Activated CD4-positive, alpha-beta T cell treated with anti-CD3 and anti-CD28 coated beads, Interleukin-2, amount 10 ng/mL, durations not matched to agents 7 days and 5 days (primary cell): Measurements from ENCODE around the gene ATP11B. TPM values are rescaled to one million over a fixed set of nuclear protein-coding genes. Genes with fewer than 3 reads are reported as not detected.

Experiments
- CTCF ChIA-PET: fragments of 350-600 bp; sonication (Branson Sonifier 250); formaldehyde crosslinking; loops from one replicate; lab custom pipeline; 2021; ENCODE audit warnings: antibody characterized with exemption; lab: Charles Lee
- POLR2A ChIA-PET: fragments of 350-600 bp; sonication (Branson Sonifier 250); formaldehyde crosslinking; loops from one replicate; lab custom pipeline; 2021; ENCODE audit warnings: antibody characterized with exemption; lab: Charles Lee
- DNase-seq: peaks from one replicate; pipeline ENCODE4 v3.0.0-alpha.2; 2020
- H3K27ac Mint-ChIP-seq: one replicate; pipeline ENCODE4 v1.8.0; 2021; ENCODE audit warnings: mild to moderate bottlenecking, moderate library complexity, mixed read lengths
- H3K27me3 Mint-ChIP-seq: one replicate; pipeline ENCODE4 v1.8.0; 2021; ENCODE audit warnings: mixed read lengths
- H3K36me3 Mint-ChIP-seq: one replicate; pipeline ENCODE4 v1.8.0; 2021; ENCODE audit warnings: low read depth, mixed read lengths
- H3K4me1 Mint-ChIP-seq: one replicate; pipeline ENCODE4 v1.8.0; 2021; ENCODE audit warnings: mixed read lengths
- H3K4me3 Mint-ChIP-seq: one replicate; pipeline ENCODE4 v1.8.0; 2021; ENCODE audit warnings: mild to moderate bottlenecking, moderate library complexity, mixed read lengths
- H3K9me3 Mint-ChIP-seq: one replicate; pipeline ENCODE4 v1.8.0; 2021; ENCODE audit warnings: mixed read lengths
- total RNA-seq, 2 experiments: library from RNA; stranded (reverse); gene quantifications; one replicate each; pipeline ENCODE4 v1.2.3, GENCODE V29; 2021

Gene ATP11B
- total RNA-seq, 2 experiments from 2014 or later, result 104 to 105 TPM

DNA sequence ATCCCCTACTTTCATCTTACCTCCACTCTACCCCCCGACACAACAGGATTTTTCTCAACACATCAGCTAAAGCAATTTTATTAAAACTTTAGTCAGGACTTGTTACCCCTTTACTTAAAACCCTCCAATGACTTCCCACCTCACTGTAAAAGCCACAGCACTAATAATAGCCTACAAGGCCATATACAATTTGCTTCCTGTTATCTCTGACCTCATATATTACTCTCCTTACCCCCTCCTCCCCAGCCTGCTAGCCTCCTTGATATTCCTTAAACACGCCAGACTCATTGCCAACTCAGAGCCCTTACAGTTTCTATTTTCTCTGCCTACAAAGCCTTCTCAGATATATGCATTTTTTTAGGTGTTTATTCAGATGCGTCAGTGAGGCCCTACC, 132.6 kb downstream of the ATP11B start:
- no peak overlapping the region for H3K27ac Mint-ChIP-seq
- ChIA-PET CTCF (interaction anchor here (0.5 to 0.9 kb wide), 4 partner anchors 10 to 139 kb away, joined by 3 read pairs; no protein-coding TSS in a partner anchor), POLR2A (no interaction called here)
- no peaks in the 10 kb centered on the region for H3K27me3 Mint-ChIP-seq
- peaks cover 46% of the 10 kb centered on the region for H3K36me3 Mint-ChIP-seq
- no peak overlapping the region for H3K4me3 Mint-ChIP-seq
- H3K9me3 Mint-ChIP-seq, result peaks cover 5% of the 10 kb centered on the region
- H3K4me1 Mint-ChIP-seq, result peaks cover 6% of the 10 kb centered on the region
- DNase-seq, result no peak

DNA sequence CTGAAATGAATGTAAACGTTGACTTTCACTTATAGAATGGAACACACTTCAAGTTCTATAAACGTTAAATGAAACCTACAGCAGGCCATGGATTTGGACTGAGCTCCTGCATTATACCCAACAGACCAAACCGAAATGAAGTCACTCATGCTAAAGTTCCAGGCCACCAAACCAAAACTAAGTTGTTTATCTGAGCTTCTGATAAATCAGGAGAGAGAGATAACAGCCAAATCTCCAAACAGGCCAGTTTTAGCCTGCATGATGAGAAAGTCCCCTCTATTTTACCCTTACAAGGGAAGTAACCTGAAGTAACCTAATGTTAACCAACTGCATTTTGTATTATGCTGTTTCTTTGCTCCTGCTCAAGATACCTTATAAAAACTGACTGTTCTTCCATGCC, 142.5 kb downstream of the ATP11B start:
- peaks cover 13% of the 10 kb centered on the region for H3K4me1 Mint-ChIP-seq
- H3K4me3 Mint-ChIP-seq, result no peak overlapping the region
- ChIA-PET CTCF (interaction anchor here (0.6 to 1.4 kb wide), 4 partner anchors 9 to 18 kb away, joined by 3 read pairs; no protein-coding TSS in a partner anchor), POLR2A (interaction anchor here (0.6 kb wide), 1 partner anchor 80 kb away, joined by 4 read pairs; no protein-coding TSS in a partner anchor)
- H3K27me3 Mint-ChIP-seq, result no peaks in the 10 kb centered on the region
- no peak overlapping the region for H3K27ac Mint-ChIP-seq
- peaks cover 13% of the 10 kb centered on the region for H3K9me3 Mint-ChIP-seq
- DNase-seq, result no peak
- H3K36me3 Mint-ChIP-seq, result peaks cover 17% of the 10 kb centered on the region

DNA sequence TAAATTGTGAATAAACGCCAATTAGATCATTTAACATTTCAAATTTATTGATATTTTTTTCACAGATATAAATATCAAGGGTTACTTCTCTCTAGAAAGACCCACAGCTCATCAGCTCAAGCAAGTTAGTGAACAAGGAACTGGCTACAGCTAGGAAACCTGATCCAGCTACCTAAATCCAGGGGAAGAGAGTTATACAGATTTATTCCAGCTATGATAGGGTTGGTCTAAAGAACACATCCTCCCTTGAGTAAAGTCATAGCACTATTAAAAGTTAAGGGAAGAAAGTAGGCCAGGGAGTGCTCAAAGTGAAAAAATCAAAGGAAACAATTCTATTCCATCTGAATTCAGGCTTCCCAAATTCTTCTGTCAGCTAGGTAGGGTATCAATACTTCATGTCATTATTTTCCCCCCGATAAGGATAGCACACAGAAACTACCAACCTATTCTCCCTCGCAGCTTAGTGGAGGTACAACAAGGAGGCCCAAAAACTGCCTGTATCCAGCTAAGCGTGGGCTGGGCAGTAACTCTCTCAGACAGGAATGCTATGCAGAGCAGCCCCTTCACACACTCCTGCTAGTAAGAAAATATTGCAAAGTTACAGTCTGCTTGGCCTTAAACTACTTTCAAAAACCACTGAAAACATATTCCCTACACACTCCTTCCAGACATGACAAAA, 143.1 kb downstream of the ATP11B start:
- Mint-ChIP-seq H3K4me3 (no peak overlapping the region), H3K36me3 (peaks cover 16% of the 10 kb centered on the region), H3K4me1 (peaks cover 13% of the 10 kb centered on the region), H3K9me3 (peaks cover 13% of the 10 kb centered on the region), H3K27me3 (no peaks in the 10 kb centered on the region), H3K27ac (no peak overlapping the region)
- ChIA-PET CTCF (interaction anchor here (0.6 to 1.4 kb wide), 3 partner anchors 10 to 18 kb away, joined by 3 read pairs; no protein-coding TSS in a partner anchor), POLR2A (interaction anchor here (0.6 kb wide), 1 partner anchor 79 kb away, joined by 4 read pairs; no protein-coding TSS in a partner anchor)
- DNase-seq, result no peak

DNA sequence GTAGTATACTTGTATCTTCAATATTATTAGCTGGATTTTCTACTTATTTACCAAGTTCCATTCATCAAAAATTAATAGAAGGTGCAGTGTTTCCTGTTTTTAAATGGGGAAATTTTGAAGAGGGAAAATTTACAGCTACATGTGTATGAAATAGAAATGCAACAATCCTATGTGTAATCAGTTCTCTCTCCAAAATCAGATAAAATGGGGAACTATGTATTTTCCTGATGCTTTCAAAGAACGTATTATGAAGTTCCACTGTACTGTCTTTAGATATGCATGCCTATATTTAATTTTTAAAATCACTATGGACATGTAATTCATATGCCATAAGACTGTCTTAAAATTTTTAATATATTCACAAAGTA, 143.6 kb downstream of the ATP11B start:
- DNase-seq, result no peak
- H3K36me3 Mint-ChIP-seq, result peaks cover 14% of the 10 kb centered on the region
- peaks cover 13% of the 10 kb centered on the region for H3K4me1 Mint-ChIP-seq
- no peak overlapping the region for H3K4me3 Mint-ChIP-seq
- CTCF ChIA-PET, result no interaction called here
- H3K27ac Mint-ChIP-seq, result no peak overlapping the region
- POLR2A ChIA-PET, result no interaction called here
- peaks cover 11% of the 10 kb centered on the region for H3K9me3 Mint-ChIP-seq
- no peaks in the 10 kb centered on the region for H3K27me3 Mint-ChIP-seq

DNA sequence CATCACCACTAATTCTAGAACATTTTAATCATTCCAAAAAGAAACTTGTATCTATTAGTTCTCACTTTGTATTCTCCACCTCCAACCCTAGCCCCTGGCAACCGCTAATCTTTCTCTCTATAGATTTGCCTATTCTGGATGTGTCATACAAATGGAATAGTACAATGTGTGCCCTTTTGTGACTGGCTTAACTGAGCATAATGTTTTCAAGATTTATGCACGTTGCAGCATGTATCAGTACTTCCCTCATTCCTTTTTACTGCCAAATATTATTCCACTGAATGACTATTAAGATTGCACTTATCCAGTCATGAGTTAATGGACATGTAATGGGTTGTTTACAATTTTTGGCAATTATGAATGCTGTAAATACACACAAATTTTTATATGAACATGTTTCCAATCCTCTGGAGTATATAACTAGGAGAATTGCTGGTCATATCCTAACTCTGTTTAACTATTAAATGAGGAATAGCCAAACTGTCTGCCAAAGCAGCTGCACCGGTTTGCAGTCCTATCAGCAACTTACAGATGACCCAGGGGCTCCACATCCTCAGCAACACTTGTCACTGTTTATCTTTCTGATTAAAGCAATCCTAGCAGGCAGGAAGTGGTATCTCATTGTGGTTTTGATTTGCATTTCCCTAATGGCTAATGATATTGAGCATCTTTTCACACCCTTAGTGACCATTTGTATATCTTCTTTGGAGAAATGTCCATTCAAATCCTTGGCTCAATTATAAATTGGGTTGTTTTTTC, 144.2 kb downstream of the ATP11B start:
- peaks cover 8% of the 10 kb centered on the region for H3K9me3 Mint-ChIP-seq
- H3K27me3 Mint-ChIP-seq, result no peaks in the 10 kb centered on the region
- no peak overlapping the region for H3K4me3 Mint-ChIP-seq
- H3K4me1 Mint-ChIP-seq, result peaks cover 13% of the 10 kb centered on the region
- H3K36me3 Mint-ChIP-seq, result peaks cover 10% of the 10 kb centered on the region
- ChIA-PET POLR2A (no interaction called here), CTCF (no interaction called here)
- DNase-seq, result no peak
- H3K27ac Mint-ChIP-seq, result no peak overlapping the region

DNA sequence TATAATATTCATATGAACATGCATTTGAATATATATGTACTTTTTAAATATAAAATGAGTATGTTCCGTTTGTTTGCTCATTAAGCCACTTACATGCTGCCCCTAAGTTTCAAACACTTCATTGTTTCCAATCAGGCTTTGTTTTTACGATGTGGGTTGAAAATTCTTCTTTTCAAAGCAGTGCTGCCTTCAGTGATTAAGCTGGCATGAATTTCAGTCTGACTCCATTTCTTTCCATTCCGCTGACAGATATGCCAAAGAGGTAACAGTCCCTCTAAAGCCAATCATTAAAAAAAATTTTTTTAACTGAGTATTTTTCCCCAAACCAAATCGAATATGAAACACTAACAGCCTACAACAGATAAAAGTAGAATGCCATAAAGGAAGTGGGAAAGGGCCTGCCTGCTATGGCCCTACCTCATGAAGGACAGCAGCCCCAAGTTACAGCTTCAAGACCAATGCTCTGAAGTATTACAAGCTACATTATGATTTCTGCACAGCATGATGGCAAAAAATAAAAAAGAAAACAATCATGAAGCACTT, 147.0 kb downstream of the ATP11B start:
- ChIA-PET POLR2A (no interaction called here), CTCF (interaction anchor here (0.6 kb wide), 1 partner anchor 162 kb away, joined by 3 read pairs; no protein-coding TSS in a partner anchor)
- H3K4me3 Mint-ChIP-seq, result no peak overlapping the region
- peaks cover 15% of the 10 kb centered on the region for H3K36me3 Mint-ChIP-seq
- no peak overlapping the region for H3K27ac Mint-ChIP-seq
- no peaks in the 10 kb centered on the region for H3K27me3 Mint-ChIP-seq
- no peak for DNase-seq
- no peaks in the 10 kb centered on the region for H3K9me3 Mint-ChIP-seq
- H3K4me1 Mint-ChIP-seq, result peaks cover 13% of the 10 kb centered on the region

DNA sequence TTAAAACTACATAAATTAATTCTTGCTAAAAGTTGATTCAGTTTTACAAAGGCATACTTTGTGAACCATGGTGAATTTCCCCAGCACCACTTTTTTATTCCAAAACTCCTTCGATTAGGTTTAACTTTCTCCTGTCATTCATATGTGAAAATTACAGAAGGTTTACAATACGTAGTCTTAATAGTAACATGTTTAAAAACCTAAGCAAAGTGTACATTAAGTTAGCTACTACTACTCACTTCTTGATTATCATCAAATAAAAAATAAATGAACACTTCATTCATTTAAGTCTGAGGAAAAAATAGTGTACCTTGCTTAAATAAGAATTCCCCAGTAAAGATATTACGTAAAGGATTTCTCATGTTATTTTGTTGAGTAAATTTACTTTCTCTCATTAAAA, 148.4 kb downstream of the ATP11B start:
- H3K27ac Mint-ChIP-seq, result no peak overlapping the region
- H3K4me1 Mint-ChIP-seq, result peaks cover 13% of the 10 kb centered on the region
- CTCF ChIA-PET, result no interaction called here
- H3K36me3 Mint-ChIP-seq, result peaks cover 26% of the 10 kb centered on the region
- no peaks in the 10 kb centered on the region for H3K27me3 Mint-ChIP-seq
- POLR2A ChIA-PET, result no interaction called here
- H3K4me3 Mint-ChIP-seq, result no peak overlapping the region
- no peaks in the 10 kb centered on the region for H3K9me3 Mint-ChIP-seq
- no peak for DNase-seq

DNA sequence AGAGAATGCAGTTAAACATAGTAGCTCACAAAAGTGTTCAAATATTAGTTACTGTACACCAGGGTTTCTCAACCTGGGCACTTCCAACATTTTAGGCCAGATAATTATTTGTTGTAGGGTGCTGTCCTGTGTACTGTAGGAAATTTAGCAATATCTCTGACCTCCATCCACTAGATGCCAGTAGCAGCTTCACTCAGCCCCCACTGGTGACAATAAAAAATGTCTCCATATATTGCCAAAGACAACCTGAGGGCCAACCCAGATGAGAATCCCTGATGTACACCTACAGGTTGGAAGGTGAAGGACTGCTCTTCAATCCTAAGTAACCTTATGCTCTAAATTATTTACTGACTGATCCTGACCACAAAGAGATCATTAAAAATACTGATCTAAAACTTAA, 154.6 kb downstream of the ATP11B start:
- H3K27me3 Mint-ChIP-seq, result no peaks in the 10 kb centered on the region
- H3K36me3 Mint-ChIP-seq, result peaks cover 39% of the 10 kb centered on the region
- no peak overlapping the region for H3K4me3 Mint-ChIP-seq
- H3K27ac Mint-ChIP-seq, result no peak overlapping the region
- no peak for DNase-seq
- ChIA-PET POLR2A (no interaction called here), CTCF (interaction anchor here (0.6 kb wide), 1 partner anchor 99 kb away, joined by 3 read pairs; no protein-coding TSS in a partner anchor)
- H3K9me3 Mint-ChIP-seq, result no peaks in the 10 kb centered on the region
- no peaks in the 10 kb centered on the region for H3K4me1 Mint-ChIP-seq

DNA sequence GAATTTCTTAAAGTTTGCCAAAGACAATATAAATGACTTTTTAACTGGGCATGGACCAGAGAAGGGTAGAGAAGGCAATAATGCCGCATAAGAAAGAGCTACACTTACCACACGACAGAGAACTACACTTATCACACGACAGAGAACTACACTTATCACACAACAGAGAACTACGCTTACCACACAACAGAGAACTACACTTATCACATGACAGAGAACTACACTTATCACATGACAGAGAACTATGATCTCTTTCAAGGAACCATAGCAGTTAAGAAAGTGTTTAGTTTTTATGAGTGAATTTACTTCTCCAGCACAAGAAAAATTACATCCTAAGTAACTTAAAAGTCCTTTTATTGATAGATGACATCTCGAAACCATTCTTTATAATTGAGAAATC, 155.0 kb downstream of the ATP11B start:
- H3K4me3 Mint-ChIP-seq, result no peak overlapping the region
- ChIA-PET CTCF (no interaction called here), POLR2A (no interaction called here)
- no peak for DNase-seq
- H3K27me3 Mint-ChIP-seq, result no peaks in the 10 kb centered on the region
- H3K36me3 Mint-ChIP-seq, result peaks cover 39% of the 10 kb centered on the region
- H3K27ac Mint-ChIP-seq, result no peak overlapping the region
- no peaks in the 10 kb centered on the region for H3K4me1 Mint-ChIP-seq
- H3K9me3 Mint-ChIP-seq, result no peaks in the 10 kb centered on the region

DNA sequence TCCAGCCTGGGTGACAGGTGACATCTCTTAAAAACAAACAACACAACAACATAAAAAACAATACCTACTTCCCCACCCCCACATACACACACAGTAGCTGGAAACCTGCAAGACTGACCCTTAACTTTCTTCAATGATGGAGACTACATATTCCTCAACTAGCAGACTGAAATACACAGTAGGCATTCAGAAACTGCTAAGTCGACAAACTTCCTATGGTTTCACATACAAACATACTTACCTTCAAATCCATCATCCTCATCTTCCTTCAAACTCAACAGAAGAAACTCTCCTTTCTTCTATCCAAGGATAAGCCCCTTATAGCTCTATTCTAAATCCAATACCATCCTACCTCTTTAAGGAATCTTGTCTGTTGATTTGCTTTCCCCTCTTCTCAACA, 156.4 kb downstream of the ATP11B start:
- H3K27me3 Mint-ChIP-seq, result no peaks in the 10 kb centered on the region
- H3K27ac Mint-ChIP-seq, result no peak overlapping the region
- H3K4me3 Mint-ChIP-seq, result no peak overlapping the region
- H3K4me1 Mint-ChIP-seq, result no peaks in the 10 kb centered on the region
- ChIA-PET CTCF (interaction anchor here (0.6 to 1.4 kb wide), 2 partner anchors 18 to 340 kb away, joined by 3 to 4 read pairs; no protein-coding TSS in a partner anchor), POLR2A (no interaction called here)
- no peak for DNase-seq
- H3K9me3 Mint-ChIP-seq, result no peaks in the 10 kb centered on the region
- peaks cover 35% of the 10 kb centered on the region for H3K36me3 Mint-ChIP-seq

DNA sequence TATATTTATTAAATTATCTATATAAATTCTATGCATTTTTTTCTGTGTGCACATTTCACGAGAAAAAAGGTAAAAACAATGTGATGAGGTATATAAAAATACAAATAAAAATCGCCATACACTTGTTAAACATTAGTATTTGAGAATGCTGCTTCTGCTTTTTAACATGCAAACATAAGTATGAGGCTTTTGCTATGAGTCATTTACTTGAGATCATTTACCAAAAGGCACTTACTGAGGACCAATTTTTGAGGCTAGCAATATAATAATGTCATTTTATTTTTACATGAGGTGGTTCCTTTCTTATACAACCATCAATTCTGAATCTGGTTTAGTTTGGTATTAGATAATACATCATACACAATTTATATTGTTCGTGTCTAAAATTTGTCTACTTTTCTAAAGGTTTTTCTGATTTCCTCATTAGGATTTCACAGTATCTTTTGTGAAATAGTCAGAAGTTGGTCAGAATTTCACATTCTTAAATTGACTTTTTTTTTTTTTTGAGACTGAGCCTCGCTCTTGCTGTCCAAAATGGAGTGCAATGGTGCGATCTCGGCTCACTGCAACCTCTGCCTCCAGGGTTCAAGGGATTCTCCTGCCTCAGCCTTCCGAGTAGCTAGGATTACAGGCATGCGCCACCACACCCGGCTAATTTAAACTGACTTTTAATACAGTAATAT, 161.4 kb downstream of the ATP11B start:
- Mint-ChIP-seq H3K4me1 (no peaks in the 10 kb centered on the region), H3K9me3 (no peaks in the 10 kb centered on the region), H3K27ac (no peak overlapping the region), H3K27me3 (no peaks in the 10 kb centered on the region), H3K36me3 (peaks cover 33% of the 10 kb centered on the region), H3K4me3 (no peak overlapping the region)
- ChIA-PET POLR2A (no interaction called here), CTCF (interaction anchor here (1.3 kb wide), 1 partner anchor 19 kb away, joined by 3 read pairs; no protein-coding TSS in a partner anchor)
- DNase-seq, result no peak

DNA sequence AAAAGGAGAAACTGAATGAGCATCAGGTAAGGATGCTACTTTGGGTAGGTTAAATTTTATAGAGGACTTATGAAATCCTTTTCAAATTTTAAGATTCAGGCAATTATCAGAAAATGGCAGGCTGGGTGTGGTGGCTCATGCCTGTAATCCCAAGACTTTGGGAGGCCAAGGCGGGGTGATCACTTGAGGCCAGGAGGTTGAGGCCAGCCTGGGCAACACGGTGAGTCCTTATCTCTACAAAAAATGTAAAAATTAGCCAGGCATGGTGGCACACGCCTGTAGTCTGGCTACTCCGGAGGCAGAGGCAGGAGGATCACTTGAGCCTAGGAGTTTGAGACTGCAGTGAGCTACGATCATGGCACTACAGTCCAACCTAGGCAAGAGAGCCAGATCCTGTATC, 163.9 kb downstream of the ATP11B start:
- Mint-ChIP-seq H3K27me3 (no peaks in the 10 kb centered on the region), H3K36me3 (peaks cover 30% of the 10 kb centered on the region), H3K27ac (no peak overlapping the region), H3K9me3 (no peaks in the 10 kb centered on the region), H3K4me1 (peaks cover 8% of the 10 kb centered on the region), H3K4me3 (no peak overlapping the region)
- ChIA-PET CTCF (interaction anchor here (0.6 to 2.1 kb wide), 2 partner anchors 12 to 32 kb away, joined by 3 to 5 read pairs; no protein-coding TSS in a partner anchor), POLR2A (no interaction called here)
- no peak for DNase-seq
